Measurements from ENCODE around the gene ONECUT2. TPM values are rescaled to one million over a fixed set of nuclear protein-coding genes. Genes with fewer than 3 reads are reported as not detected.

Gene ONECUT2
- total RNA-seq, 1 donor from 2014 or later, result under 0.01 TPM

DNA sequence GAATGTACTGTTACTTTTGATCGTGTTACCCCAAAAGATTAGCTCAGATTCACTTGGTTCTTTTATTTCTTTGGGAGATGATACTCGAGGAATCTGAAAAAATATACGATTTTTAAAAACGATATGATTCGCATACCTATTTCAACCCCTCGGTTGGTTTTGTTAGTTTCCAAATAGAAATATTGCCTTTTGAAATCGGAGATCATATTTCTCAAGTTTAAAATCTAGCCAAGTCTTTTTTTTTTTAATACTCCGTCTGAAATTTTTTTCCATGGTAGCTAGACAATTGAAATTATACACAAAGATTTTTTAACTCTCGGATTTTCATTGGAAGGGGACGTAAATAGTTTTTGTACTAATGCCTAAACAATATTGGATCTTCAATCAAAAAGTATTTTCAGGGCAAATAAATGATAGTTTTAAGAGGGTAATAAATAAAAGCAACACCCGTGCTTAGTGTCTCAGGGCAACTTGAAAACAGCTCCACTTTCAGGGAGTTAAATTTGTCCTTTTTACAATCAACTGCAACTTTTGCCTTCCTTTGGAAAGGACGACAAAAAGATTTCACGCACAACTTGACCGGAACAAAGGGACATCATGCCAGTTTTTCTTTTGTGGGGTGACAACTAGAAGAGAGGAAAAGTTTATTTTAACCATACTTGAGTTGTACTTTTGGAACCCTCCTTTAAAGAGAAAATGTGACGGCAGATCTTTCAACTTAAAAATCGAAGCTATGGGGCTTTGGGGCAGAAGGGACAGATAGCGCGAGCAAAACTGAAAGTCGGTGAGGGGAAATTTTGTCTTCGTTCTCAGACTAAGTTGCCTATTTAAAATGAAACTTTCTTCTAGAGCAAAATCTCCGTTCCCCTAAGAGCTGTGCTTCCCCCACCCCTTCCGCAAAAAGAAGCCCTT, 5.8 kb upstream of the ONECUT2 start:
- FAIRE-seq (no peak), DNase-seq (ENCODE audit: low read depth) (no peak)
- Histone ChIP-seq H3K27me3 (ENCODE audit: control insufficient read depth, insufficient read depth, low read length) (peaks cover 61% of the 10 kb centered on the region), H3K36me3 (ENCODE audit: control insufficient read depth, insufficient read depth, low read length) (no peaks in the 10 kb centered on the region), H3K4me3 (ENCODE audit: low read depth, low read length) (no peak overlapping the region)
- TF ChIP-seq, protein P1, sequence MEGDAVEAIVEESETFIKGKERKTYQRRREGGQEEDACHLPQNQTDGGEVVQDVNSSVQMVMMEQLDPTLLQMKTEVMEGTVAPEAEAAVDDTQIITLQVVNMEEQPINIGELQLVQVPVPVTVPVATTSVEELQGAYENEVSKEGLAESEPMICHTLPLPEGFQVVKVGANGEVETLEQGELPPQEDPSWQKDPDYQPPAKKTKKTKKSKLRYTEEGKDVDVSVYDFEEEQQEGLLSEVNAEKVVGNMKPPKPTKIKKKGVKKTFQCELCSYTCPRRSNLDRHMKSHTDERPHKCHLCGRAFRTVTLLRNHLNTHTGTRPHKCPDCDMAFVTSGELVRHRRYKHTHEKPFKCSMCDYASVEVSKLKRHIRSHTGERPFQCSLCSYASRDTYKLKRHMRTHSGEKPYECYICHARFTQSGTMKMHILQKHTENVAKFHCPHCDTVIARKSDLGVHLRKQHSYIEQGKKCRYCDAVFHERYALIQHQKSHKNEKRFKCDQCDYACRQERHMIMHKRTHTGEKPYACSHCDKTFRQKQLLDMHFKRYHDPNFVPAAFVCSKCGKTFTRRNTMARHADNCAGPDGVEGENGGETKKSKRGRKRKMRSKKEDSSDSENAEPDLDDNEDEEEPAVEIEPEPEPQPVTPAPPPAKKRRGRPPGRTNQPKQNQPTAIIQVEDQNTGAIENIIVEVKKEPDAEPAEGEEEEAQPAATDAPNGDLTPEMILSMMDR (IDR thresholded peaks at IDR 0.05; ENCODE audit: insufficient read depth, low read length, severe bottlenecking), result no peak

DNA sequence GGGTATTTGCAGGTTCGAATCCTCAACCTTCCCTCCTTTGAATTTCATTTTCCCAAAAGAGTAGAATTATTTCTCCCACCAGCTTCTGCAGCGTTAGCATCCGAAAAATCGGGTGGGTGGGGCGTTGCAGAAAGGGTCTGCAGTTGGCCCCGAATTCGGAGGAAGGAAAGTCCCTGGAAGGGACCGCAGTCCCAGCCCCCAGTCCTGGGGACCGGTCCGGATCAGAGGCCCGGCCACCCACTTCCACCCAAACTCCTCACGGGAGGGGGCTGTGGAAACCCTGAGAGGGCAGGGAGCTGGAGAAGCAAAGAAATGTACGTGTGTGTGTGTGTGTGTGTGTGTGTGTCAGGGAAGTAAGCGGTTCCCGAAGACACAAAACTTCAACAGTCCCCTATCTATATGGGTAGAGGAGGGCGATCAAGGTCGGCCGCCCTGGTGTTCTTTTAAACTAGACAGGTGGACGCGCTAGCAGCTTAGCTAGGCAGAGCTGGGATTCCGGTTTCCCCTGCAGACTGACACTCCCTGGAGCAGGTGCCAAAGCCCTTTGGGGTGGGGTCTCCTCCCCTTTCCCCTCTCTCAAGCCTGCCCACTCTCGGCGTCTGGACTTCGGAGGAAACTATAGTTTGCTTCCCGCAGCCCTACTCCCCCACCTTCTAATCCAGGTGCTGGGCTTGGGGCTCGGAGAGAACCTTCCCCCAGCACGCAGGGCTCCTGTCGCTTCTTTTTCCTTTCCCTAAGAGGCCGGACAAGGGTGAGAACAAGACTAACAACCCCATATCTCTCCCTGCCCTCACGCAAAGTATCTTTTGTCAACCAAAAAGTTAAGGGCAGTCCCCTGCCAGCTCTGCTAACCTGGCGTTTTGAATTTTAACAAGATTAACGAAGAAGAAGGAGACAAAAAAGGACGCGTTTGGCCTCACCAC, 4.8 kb upstream of the ONECUT2 start:
- H3K36me3 ChIP-seq (ENCODE audit: control insufficient read depth, insufficient read depth, low read length), result no peaks in the 10 kb centered on the region
- FAIRE-seq (no peak), DNase-seq (ENCODE audit: low read depth) (no peak)
- H3K4me3 ChIP-seq (ENCODE audit: low read depth, low read length), result no peak overlapping the region
- peaks cover 62% of the 10 kb centered on the region for H3K27me3 ChIP-seq (ENCODE audit: control insufficient read depth, insufficient read depth, low read length)
- TF ChIP-seq, protein P1 (IDR thresholded peaks at IDR 0.05; ENCODE audit: insufficient read depth, low read length, severe bottlenecking), result no peak

- no peaks in the 10 kb centered on the region for H3K36me3 ChIP-seq (ENCODE audit: control insufficient read depth, insufficient read depth, low read length)
- FAIRE-seq (no peak), DNase-seq (ENCODE audit: low read depth) (no peak)
- TF ChIP-seq, protein P1 (IDR thresholded peaks at IDR 0.05; ENCODE audit: insufficient read depth, low read length, severe bottlenecking), result no peak
- no peak overlapping the region for H3K4me3 ChIP-seq (ENCODE audit: low read depth, low read length)
- peaks cover 64% of the 10 kb centered on the region for H3K27me3 ChIP-seq (ENCODE audit: control insufficient read depth, insufficient read depth, low read length)
Measured at GRCh38 chr18:57431002-57431382, 4.2 kb upstream of the ONECUT2 start.

DNA sequence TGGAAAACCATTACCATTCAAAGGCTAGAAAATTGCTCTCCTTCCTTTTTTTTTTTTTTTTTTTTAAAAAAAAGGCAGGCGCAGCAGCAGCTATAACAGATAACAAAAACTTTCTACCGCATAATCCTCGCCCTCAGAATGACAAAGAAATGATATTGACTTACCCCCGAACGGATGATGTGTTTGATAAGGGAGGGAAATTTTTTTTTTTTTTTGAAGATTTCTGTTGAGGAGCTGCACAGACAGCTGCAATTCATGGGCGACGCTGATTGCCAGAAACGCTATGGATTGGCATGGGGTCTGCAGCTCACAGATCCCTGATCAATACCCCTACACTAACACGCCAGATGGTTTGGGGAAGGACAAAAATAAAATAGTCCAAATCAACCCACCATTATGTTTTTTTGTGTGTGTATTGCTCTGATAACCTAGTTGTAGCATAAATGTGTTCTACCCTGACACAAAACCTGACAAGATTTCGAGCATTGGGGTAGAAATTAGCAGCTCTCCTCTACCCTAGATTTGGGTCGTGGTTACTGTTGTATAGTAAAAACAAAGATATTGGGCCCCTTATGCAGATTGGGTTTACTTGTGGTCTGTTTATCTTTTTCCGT, 3.6 kb upstream of the ONECUT2 start:
- FAIRE-seq, result no peak
- TF ChIP-seq, protein P1 (IDR thresholded peaks at IDR 0.05; ENCODE audit: insufficient read depth, low read length, severe bottlenecking), result no peak
- DNase-seq (ENCODE audit: low read depth), result no peak
- H3K36me3 ChIP-seq (ENCODE audit: control insufficient read depth, insufficient read depth, low read length), result no peaks in the 10 kb centered on the region
- peaks cover 70% of the 10 kb centered on the region for H3K27me3 ChIP-seq (ENCODE audit: control insufficient read depth, insufficient read depth, low read length)
- no peak overlapping the region for H3K4me3 ChIP-seq (ENCODE audit: low read depth, low read length)

- DNase-seq (ENCODE audit: low read depth) (no peak), FAIRE-seq (no peak)
- H3K27me3 ChIP-seq (ENCODE audit: control insufficient read depth, insufficient read depth, low read length), result peaks cover 71% of the 10 kb centered on the region
- no peaks in the 10 kb centered on the region for H3K36me3 ChIP-seq (ENCODE audit: control insufficient read depth, insufficient read depth, low read length)
- H3K4me3 ChIP-seq (ENCODE audit: low read depth, low read length), result no peak overlapping the region
- TF ChIP-seq, protein P1 (IDR thresholded peaks at IDR 0.05; ENCODE audit: insufficient read depth, low read length, severe bottlenecking), result no peak
Measured at GRCh38 chr18:57432140-57432539, 3.0 kb upstream of the ONECUT2 start.

Measured in bronchial epithelial cell (primary cell).